NCI-H2196 treated with DMSO at 0.1 percent for 48 hours (cell line): ENCODE results near the gene SLC6A4.

Experiments
- DNase-seq: peaks from one replicate; lab custom pipeline; 2025; ENCODE audit not compliant: unreplicated experiment; lab: John Stamatoyannopoulos, UW

SLC6A4 gene

DNA sequence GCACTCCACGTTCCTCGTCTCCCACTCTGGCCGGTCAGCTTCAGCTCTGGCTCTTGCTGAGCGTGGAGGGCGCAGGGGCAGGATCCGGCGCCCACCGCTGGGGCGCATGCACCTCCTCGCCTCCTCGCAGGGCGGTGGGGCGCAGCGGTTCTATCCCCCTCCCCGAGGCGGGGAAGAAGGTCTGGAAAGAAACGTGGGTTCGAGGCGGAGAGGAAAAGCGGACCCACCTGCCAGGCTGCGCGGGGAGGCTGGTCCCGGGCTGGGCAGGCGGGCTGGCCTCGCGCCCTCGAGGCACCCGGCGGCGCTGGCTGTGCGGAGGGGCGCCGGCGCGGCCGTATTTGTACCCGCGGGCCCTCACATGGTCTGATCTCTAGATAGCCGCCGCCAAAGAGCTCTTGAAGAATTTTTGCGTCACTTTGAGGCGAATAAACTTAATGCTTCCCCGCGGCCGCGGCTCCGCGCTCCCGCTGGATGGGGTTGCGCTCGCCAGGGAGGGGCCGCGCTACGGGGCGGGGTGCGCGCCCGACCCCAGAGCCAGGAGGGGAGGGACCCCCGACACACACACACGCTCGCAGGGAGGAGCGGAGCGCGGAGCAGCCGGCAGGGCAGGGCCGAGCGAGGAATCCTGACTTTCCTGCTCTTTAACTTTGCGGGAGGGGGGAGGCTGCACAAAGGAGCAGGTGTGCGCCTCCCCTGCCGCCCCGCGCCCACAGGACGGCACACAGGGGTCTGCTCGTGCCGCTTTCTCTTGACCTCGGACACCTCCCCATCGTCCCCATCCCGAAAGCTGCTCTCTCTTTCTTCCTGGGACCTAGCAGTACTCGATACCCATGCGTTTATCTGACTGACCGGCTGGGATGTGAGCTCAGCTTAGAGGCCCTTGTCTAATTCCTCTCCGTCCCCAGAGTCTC lies at the start of gene SLC6A4:
Gene SLC6A4 (minus strand): TSS at position 312 of the 911 bp plus-strand sequence. CDS start 13,739 bp downstream, outside the sequence.
- DNase-seq, result no peak

DNA sequence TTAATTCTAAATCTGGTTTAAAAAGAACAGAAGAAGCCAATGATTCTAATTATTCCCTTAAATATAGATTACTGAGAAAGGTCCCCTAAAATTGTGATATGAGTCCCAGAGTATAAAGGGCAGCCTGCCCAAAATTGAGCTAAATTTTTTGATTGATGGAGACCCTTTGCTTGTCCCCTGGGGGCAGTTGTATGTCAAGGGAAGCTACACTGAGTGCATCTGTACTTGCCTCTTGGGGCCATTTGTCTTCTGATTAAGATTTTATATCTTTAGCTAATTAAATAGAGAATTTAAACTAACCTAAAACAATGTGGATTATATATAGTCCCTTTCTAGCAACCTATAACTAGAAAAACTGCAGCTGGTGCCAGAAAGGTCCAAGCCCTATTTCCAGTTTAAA lies 43.7 kb upstream of the SLC6A4 start:
- DNase-seq, result no peak

DNA sequence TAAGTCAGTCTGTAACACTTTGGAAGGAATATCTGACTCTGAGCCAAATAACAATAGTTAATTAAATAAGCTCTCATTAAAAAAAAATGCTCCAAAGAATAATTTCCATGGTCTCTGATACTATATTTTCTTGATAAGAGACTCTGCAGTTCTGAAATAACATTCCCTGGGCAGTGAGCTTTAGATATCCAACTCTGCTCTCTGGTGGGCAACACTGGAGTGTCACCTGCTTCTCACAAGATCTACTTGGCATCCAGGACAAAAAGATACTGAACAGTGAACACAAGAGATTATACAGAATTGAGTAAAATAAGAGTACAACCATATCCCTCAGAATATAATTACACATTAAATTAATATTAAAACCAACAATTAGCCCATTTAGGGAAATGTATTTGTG lies 42.5 kb upstream of the SLC6A4 start:
- no peak for DNase-seq

DNA sequence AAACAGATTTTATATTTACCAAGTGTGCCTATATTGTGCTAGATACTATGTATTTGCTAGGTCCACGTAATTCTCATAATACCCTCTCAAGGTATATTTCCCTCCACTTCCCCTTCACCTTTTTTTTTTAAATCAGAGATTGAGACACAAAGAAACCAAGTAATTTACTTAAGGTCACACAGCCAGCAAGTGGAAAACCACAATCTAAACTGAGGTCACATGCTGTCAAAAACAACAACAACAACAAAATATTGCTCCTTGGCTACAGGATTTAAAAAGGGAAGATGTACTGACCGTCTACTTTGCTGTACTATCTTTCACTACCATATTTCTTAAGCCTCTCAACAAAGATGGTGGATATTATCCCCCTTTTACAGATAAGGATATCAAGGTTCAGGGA lies 40.4 kb upstream of the SLC6A4 start:
- no peak for DNase-seq

DNA sequence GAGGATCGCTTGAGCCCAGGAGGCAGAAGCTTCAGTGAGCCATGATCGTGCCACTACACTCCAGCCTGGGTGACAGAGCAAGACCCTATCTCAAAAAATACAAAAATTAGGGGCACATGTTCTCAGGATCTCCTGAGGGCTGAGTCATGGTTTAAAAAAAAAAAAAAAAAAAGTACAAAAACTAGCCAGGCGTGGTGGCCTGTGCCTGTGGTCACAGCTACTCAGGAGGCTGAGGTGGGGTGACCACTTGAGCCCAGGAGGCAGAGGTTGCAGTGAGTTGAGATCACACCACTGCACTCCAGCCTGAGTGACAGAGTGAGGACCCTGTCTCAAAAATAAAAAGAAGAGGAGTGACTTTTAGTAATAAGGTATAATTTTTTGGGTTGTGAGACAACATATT lies 39.4 kb upstream of the SLC6A4 start:
- no peak for DNase-seq

DNA sequence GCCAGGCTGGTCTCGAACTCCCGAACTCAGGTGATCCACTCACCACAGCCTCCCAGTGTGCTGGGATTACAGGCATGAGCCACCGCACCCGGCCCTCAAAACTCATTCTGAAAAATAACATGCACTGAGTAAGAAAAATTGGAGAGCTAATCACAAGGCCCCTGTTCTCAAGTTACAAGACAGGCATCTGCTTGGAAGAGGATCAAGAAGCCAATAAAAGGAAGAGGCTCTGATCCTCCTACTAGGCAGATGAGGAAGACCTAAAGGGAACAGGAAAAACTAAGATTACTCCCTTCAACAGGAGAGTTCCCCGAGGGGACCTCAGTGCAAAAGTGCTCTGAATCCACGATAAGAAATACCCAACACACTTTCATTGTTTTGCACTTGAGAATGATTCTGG lies 37.9 kb upstream of the SLC6A4 start:
- DNase-seq, result no peak

DNA sequence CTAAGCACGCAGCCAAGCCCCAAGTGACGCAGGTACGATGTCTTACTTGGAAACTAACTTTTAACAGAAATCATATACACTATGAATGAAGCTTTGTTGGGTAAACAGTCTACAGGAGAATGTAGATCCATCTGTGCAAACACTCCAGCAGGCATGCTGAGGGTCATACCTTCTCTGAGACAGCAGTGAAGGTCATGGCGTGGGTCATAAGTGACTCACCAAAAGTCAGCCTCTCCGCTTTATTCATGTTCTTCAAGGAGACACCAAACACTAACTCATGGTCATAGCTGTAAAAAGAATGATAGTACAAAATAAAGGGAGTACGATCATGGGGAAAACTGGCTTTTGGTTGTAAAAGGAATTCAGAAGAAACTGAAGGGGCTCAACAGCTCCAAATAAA lies 35.6 kb upstream of the SLC6A4 start:
- DNase-seq, result no peak

DNA sequence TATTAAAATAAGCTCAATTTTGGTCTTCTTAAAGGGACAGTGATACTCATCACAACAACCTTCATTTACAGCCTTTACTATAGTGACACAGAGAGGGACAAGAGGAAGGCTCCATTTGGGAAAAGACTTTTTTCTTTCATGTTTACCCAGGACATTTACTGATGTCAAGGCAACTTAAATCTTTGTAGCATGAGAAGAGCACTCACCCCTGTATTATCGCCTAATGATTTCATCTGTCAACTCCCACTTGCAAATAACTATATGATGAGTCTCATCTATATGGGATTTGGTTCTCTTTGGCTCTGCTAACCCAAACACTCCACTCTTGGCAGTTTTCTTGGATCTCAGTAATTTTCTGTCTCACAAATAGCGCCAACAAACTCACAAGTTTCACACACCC lies 32.1 kb upstream of the SLC6A4 start:
- no peak for DNase-seq

DNA sequence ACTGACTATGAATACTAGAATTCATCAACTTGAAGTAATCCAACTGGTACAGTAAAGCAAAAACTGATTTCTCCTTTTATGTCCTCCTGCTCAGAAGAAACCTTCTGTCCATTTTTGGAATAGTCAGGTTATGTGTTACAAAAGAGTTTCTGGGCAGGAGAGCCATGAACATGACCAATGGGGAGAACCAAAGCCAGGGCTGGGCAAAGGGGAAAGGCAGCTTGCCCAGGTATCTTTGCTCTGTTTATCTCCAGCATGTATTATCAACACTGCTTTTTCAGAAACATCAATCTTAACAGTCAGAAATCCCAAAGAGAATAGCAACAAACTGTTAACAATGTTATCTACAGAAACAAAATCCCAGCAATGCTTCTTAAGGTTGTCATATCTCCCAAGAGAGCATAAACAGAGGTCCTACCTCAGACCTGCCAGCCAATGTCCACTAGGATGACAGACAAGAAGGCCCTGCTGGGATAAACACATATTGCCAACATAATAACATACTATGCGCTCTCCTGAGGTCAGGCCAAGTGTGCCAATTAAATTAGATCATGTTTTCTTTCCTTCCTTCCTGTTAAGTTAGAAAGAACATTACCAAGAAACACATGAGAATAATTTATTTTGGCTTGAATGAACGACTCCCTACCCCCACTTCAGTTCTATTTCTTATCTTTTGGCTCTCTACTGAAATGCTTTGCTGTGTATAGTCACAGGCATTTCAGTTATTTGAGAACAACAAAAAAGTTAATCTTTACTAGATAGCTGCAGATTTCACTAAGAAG lies 28.2 kb upstream of the SLC6A4 start:
- DNase-seq, result no peak

DNA sequence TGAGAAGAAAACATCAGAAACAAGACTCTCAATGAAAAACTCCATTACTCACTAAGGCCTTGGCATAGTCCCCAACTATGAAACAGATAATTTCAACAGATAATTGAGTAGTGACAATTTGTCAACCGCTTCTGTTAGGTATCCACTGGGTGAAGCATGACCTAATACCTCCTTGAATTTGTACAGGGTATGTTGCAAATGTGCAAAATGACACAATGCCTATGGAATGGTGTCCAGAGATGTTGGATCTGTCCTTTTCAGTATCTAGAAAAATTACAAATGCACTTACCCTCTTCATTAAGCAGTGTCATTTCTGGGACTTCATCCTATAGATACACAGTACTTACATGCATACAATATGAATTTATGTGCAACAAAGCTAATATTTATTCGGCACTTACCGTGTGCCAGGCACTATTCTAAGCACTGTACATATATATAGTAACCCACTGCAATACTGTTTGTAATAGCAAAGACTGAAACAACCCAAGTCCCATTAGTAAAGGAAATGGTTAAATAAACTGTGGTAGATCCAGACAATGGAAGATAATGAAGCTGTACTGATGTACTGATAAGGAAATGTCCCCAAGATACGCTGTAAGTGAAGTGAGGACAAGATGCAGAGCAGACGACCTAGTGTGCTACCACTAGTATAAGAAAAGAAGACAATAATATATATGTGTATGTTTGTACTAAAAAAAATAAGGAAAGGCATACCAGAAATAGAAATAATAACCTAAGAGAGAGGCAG lies 21.4 kb upstream of the SLC6A4 start:
- no peak for DNase-seq

DNA sequence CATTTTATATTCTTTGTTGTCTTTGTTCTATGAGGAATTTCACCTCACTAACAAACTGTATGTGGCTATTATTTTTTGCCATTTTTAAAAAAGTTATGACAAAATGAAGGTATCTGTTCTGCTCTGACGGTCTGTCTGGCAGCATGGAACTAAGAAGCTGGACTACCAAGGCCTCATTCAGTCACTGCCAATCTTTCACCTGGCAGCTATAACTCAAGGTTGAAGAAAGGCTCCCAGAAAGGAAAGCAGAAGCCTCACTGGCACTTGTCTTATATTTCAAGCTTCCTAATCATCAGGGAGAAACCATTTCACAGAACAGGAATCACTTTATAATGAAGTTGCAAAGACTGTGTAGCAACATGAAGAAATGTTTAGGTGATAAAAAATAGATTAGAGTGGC lies 18.7 kb upstream of the SLC6A4 start:
- no peak for DNase-seq

DNA sequence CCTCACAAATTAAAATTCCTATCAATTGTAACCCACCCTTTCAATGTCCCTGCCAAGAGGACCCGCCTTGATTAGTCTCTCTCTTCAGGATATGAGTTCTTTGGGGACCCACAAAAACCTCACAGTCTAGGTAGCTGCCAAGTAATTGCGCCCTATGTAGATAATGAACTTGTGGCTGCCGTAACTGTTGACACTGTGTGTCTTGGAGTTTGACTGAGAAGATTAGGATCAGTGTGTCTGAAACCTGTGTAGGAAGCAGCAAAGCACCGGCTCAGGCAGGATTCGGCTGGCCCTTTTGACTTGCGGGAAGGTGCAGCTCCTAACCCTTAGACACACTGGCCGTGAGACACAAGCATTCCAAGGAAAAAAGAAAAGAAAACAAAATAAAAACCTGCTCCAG lies 17.8 kb upstream of the SLC6A4 start:
- no peak for DNase-seq

DNA sequence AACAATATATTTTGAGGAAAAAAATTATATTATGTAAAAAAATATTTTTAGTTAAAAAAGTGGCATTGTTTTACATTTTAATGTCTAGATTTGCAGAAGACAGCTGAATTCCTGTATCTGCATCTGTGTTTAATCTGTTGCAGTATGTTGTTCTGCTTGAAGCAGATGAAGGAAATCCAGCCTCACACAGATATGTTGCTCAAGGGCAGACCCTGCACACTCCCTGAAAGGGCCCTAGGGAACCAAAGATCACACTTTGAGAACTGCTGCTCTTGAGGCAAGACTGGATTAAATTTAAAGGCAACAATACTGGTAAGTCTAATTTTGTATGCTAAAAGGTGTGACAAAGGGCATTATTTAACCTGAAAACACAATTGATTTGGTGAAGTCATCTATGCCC lies 16.4 kb upstream of the SLC6A4 start:
- no peak for DNase-seq

DNA sequence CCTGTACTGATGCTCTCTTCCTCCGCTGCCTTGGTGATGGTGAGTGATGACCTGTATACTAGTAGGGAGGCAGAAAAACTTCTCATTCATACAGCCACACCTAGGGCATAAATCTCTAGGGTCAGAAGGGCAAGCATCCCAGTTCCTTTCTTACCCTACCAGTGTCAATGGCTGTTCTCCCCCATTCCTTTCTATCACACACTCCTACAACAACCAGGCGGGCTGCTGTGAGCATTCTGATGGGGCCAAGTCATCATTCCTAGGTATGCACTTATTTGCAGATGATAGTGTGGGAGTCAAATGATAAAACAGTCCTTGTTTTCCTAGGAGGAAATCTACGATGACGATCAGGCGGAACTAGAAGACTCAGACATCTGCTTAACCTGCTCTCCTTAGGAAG lies 14.0 kb upstream of the SLC6A4 start:
- no peak for DNase-seq

DNA sequence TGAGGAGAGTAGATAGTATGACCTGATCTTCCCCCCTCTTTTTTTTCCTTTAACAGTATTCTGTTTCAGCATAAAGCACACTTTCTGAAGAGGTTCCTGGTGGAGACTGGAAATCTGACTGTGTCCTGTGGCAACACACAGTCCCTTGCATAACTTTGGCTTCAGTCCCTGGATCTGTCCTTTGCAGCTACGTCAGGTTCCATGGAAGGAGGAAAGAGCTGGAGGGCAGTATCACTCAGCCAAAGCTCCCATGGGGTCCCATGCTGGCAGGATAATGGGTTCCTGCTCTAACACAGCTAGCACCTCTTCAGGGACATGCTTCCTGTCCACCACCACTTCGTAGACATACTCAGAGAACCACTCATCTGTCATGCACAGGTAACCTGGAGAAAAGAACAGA lies 13.3 kb upstream of the SLC6A4 start:
- DNase-seq, result no peak

DNA sequence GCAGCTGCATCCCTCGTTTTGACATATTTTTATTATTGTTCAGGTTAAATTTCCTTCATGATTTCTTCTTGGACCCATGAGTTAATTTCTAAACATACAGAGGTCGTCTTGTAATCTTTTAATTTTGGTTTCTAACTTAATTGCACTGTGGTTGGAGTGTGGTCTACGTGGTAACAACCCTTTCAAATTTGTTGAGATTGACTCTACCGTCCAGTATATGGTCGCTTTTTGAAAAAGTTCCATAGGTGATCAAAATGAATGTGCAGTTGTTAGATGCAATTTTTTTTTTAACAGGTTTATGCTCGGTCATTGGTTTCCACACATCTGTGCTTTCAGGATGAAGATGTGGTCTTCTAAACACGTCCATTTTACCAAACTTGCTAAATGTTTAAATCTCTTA lies 11.0 kb upstream of the SLC6A4 start:
- no peak for DNase-seq

DNA sequence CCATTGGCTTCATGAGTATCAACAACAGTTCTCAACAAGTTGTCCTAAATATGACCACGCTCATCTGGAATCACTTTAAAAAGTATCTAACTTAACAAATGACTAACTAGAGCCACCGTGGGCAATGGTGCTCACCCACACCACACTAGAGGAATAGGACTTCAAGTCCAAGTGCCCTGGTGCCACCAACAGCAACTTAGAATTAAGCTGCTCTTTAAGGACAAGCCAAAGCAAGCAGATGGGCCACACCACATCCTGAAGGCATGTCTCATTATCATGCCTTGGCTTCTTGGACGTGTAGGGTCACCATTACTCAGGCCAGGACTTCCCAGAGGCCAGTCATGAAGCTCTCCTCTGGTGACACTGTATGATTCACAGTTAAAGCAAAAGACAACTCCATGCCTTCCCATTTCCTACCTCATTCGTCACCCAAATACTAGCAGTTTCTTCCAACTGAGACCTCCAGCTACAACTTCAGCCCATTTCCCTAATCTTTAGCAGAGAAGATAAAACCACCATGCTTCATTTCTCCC lies 9.4 kb upstream of the SLC6A4 start:
- DNase-seq, result no peak

DNA sequence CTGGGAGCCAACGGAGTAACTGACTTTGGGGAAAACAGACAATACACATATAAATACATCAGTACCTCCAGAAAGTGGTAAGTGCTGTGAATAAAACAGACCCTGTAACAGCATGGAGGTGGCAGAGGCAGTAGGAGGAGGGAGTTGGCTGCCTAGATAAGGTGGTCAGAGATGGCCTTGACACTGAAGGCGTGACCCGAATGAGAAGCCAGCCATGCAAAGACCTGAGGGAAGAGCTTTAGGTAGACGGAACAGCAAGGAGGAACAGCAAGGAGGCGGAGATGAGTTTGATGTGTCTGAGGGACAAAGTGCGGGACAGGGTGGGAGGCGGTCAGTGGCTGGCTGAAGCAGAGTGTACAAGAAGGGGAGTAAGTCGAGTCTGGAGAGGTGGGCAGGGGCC lies 8.1 kb upstream of the SLC6A4 start:
- no peak for DNase-seq

DNA sequence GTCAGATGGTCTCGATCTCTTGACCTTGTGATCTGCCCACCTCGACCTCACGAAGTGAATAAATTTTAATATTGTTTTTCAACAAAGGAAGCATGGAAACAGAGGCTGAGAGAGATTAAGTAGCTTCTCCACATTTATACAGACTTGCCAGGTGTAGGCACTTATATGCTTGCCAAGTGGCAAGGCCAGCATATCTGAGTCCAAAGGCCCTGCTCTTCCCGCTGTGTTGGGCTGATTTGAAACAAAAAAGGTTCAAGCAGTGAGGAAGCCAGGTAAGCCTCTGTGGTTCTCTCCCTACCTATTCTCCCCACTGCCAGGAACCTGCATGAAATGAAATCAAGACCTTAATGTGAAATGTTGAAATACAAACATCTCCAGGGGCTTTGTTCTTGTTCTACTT lies 7.5 kb upstream of the SLC6A4 start:
- no peak for DNase-seq

DNA sequence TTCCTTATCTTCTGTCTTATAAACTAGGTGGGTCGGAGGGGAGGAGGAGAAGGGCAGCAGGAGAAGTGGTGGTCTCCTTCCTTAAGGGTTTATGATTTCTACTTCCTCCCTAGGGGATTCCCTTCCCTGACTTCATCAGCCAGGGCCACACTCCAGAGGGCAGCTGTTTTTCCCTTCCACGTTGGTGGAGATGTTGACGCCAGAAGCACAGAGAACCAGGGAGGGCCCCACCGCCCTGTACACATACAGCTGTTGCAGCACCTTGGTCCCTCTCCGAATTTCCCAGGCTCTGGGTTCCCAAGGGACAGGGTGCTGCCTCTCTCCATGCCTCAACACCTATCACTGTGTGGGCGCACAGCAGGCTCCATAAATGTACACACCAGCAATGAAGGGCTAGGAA lies 5.6 kb upstream of the SLC6A4 start:
- no peak for DNase-seq

DNA sequence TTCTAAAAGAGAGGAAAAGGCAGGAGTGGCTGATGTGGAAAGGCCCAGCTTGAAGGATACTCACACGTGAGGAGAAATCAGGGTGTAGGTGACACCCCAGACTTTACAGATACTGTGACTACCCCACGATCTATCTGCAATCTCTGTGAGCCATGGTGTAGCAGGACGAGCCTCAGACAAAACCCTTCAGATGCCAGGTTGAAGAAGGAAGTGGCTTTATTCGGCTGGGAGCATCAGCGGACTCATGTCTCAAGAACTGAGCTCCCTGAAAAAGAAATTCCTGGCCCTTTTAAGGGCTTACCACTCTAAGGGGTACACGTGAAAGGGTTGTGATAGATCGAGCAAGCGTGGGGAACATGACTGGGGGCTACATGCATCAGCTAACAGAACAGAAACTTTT lies 4.7 kb upstream of the SLC6A4 start:
- DNase-seq, result no peak
